GM21381 (cell line): Measurements from ENCODE around the gene TEX9.
"Not testable (repeated sequence)": the region's sequence is repeated elsewhere in the genome, so short reads cannot be mapped to it uniquely, and the experiment has no call there.

Source experiments
- ATAC-seq: cut with Tn5 transposase; IDR thresholded peaks from one replicate; pipeline ENCODE4 v1.9.1; 2021; ENCODE audit warnings: mild to moderate bottlenecking, moderate library complexity; ENCODE audit not compliant: unreplicated experiment

TEX9 gene

GRCh38 chr15:56365075-56365711 lies at the start of gene TEX9:
TEX9 (plus strand) TSS chr15:56365426; CDS start chr15:56365451, 25 bp downstream.
- ATAC-seq, result peak; percentile 93

- ATAC-seq, result not testable (repeated sequence)
Observed at GRCh38 chr15:56316561-56316960, 48.7 kb upstream of the TEX9 start.

GRCh38 chr15:56320316-56320715 lies 44.9 kb upstream of the TEX9 start:
- ATAC-seq, result no peak

- no peak for ATAC-seq
Observed at GRCh38 chr15:56320861-56321260, 44.4 kb upstream of the TEX9 start.

- ATAC-seq, result no peak
Observed at GRCh38 chr15:56322444-56322843, 42.8 kb upstream of the TEX9 start.

GRCh38 chr15:56323435-56323834 lies 41.8 kb upstream of the TEX9 start:
- no peak for ATAC-seq

GRCh38 chr15:56325186-56325585 lies 40.0 kb upstream of the TEX9 start:
- no peak for ATAC-seq

- ATAC-seq, result no peak
Observed at GRCh38 chr15:56327721-56328502, 37.3 kb upstream of the TEX9 start.

- ATAC-seq, result no peak
Observed at GRCh38 chr15:56337084-56337725, 28.0 kb upstream of the TEX9 start.

GRCh38 chr15:56339594-56339993 lies 25.6 kb upstream of the TEX9 start:
- no peak for ATAC-seq

GRCh38 chr15:56341201-56341600 lies 24.0 kb upstream of the TEX9 start:
- ATAC-seq, result no peak

GRCh38 chr15:56342653-56343052 lies 22.6 kb upstream of the TEX9 start:
- ATAC-seq, result no peak

- ATAC-seq, result no peak
Observed at GRCh38 chr15:56343879-56344278, 21.3 kb upstream of the TEX9 start.

- no peak for ATAC-seq
Observed at GRCh38 chr15:56344336-56344735, 20.9 kb upstream of the TEX9 start.

- no peak for ATAC-seq
Observed at GRCh38 chr15:56346414-56346813, 18.8 kb upstream of the TEX9 start.

GRCh38 chr15:56349554-56349953 lies 15.7 kb upstream of the TEX9 start:
- no peak for ATAC-seq

- ATAC-seq, result no peak
Observed at GRCh38 chr15:56351353-56351752, 13.9 kb upstream of the TEX9 start.

- ATAC-seq, result no peak
Observed at GRCh38 chr15:56351957-56352506, 13.2 kb upstream of the TEX9 start.

GRCh38 chr15:56353119-56353518 lies 12.1 kb upstream of the TEX9 start:
- no peak for ATAC-seq

- ATAC-seq, result no peak
Observed at GRCh38 chr15:56353740-56354139, 11.5 kb upstream of the TEX9 start.

GRCh38 chr15:56356616-56357015 lies 8.6 kb upstream of the TEX9 start:
- ATAC-seq, result no peak

GRCh38 chr15:56358604-56359003 lies 6.6 kb upstream of the TEX9 start:
- ATAC-seq, result no peak
